GM12878 (cell line): ENCODE measurements around the gene PUS3. TPM values are rescaled to one million over a fixed set of nuclear protein-coding genes. Genes with fewer than 3 reads are reported as not detected.

Experiments
- ATAC-seq: fragments of 200-7000 bp; cut with Tn5 transposase; 3 replicates; pipeline ENCODE4 v1.9.1; 2020; ENCODE audit warnings: mild to moderate bottlenecking, moderate library complexity
- BruUV-seq: library from RNA; stranded (reverse); fragments of 400-500 nt; replicated peaks from 2 replicates; lab custom pipeline; 2021; lab: Mats Ljungman, UMichigan
- CTCF ChIA-PET: fragments of 300-600 bp; sonication (Branson Sonifier 250); formaldehyde crosslinking; extraction: SDS; loops from one replicate; lab custom pipeline; 2021; ENCODE audit warnings: inconsistent platforms; lab: Yijun Ruan, JAX
- POLR2A ChIA-PET: fragments of 350-600 bp; formaldehyde crosslinking; extraction: SDS; loops from one replicate; lab custom pipeline; 2021; ENCODE audit warnings: inconsistent platforms; lab: Charles Lee
- RAD21 ChIA-PET: fragments of 300-600 bp; sonication (Branson Sonifier 250); formaldehyde crosslinking; loops from one replicate; lab custom pipeline; 2023; ENCODE audit warnings: antibody characterized with exemption; ENCODE audit not compliant: unreplicated experiment; lab: Charles Lee
- SMC1A ChIA-PET: fragments of 300-600 bp; sonication (Branson Sonifier 250); formaldehyde crosslinking; loops from one replicate; lab custom pipeline; 2023; ENCODE audit not compliant: unreplicated experiment, uncharacterized antibody; lab: Charles Lee
- DNase-seq: peaks from one replicate; pipeline ENCODE4 v3.0.0-alpha.2; 2011; ENCODE audit warnings: low read depth, low spot score
- FAIRE-seq: peaks from 3 replicates; lab custom pipeline; 2011; peaks lifted over from hg19 to GRCh38; lab: Jason Lieb, UNC
- H2AFZ ChIP-seq: 2 replicates; pipeline ENCODE4 v1.6.0; 2011; ENCODE audit warnings: low read depth, low read length, control low read depth; ENCODE audit not compliant: control insufficient read depth
- H3K27ac ChIP-seq: 2 replicates; pipeline ENCODE4 v1.5.1; 2011; ENCODE audit warnings: control low read depth; ENCODE audit not compliant: control insufficient read depth, insufficient read depth
- H3K27me3 ChIP-seq, 2 experiments: replicated peaks in 1 of 2; 2 replicates each; pipeline versions ENCODE4 v1.6.0 to v1.6.1; 2011; ENCODE audit warnings: low read length in 1 of 2; ENCODE audit not compliant: control insufficient read depth in 2 of 2, insufficient read depth in 2 of 2
- H3K36me3 ChIP-seq, 2 experiments: 2 replicates each; pipeline ENCODE4 v1.5.1; 2011; ENCODE audit warnings: low read length in 1 of 2; ENCODE audit not compliant: control insufficient read depth in 2 of 2, insufficient read depth in 2 of 2
- H3K4me1 ChIP-seq: 2 replicates; pipeline ENCODE4 v1.6.1; 2011; ENCODE audit warnings: mild to moderate bottlenecking, low read length, moderate library complexity, mixed read lengths; ENCODE audit not compliant: control insufficient read depth, insufficient read depth
- H3K4me2 ChIP-seq: 2 replicates; pipeline ENCODE4 v1.6.0; 2011; ENCODE audit warnings: control low read depth; ENCODE audit not compliant: control insufficient read depth, insufficient read depth
- H3K4me3 ChIP-seq: fragments of 200-600 bp; sonication (generic); 2 replicates; pipeline ENCODE4 v1.5.1; 2016
- H3K79me2 ChIP-seq: 2 replicates; pipeline ENCODE4 v1.6.0; 2011; ENCODE audit warnings: low read length; ENCODE audit not compliant: control insufficient read depth, insufficient read depth
- H3K9ac ChIP-seq: 2 replicates; pipeline ENCODE4 v1.8.0; 2011; ENCODE audit warnings: low read length, control low read depth, mixed read lengths; ENCODE audit not compliant: control insufficient read depth, insufficient read depth
- H3K9me3 ChIP-seq: replicated peaks from 3 replicates; pipeline ENCODE4 v1.5.1; 2011; ENCODE audit warnings: mild to moderate bottlenecking, low read length; ENCODE audit not compliant: control insufficient read depth, insufficient read depth
- H4K20me1 ChIP-seq: 2 replicates; pipeline ENCODE4 v1.6.0; 2011; ENCODE audit not compliant: control insufficient read depth, insufficient read depth
- FOS ChIP-seq: IDR thresholded peaks from 3 replicates; pipeline ENCODE4 v1.6.1; 2011; ENCODE audit warnings: borderline replicate concordance; ENCODE audit not compliant: insufficient read length; ENCODE audit errors: extremely low read depth
- NFYA ChIP-seq: IDR thresholded peaks from 2 replicates; pipeline ENCODE4 v1.6.1; 2011; ENCODE audit warnings: low read depth, mild to moderate bottlenecking, low read length, improper control_type of control experiment, borderline replicate concordance
- NFYB ChIP-seq: IDR thresholded peaks from 2 replicates; pipeline ENCODE4 v1.6.1; 2011; ENCODE audit warnings: low read depth, mild to moderate bottlenecking, low read length, improper control_type of control experiment, moderate library complexity; ENCODE audit not compliant: insufficient read depth
- NR2F1 ChIP-seq: fragments of 450-650 bp; conservative IDR thresholded peaks from 2 replicates; pipeline ENCODE4 v1.6.1; 2017; ENCODE audit warnings: mild to moderate bottlenecking
- SMARCA5 ChIP-seq: fragments of 450-650 bp; IDR thresholded peaks from 2 replicates; pipeline ENCODE4 v1.6.1; 2017; ENCODE audit warnings: mild to moderate bottlenecking
- TCF12 ChIP-seq: IDR thresholded peaks from 2 replicates; pipeline ENCODE4 v1.6.1; 2011; ENCODE audit warnings: low read depth, mild to moderate bottlenecking, low read length
- ZNF274 ChIP-seq: IDR thresholded peaks from one replicate; pipeline ENCODE4 v1.8.0; 2011; ENCODE audit not compliant: insufficient read length, insufficient read depth
- WGBS: methylation state at CpG from one replicate; pipeline ENCODE4 v1.1.6; 2016; ENCODE audit warnings: low lambda C conversion rate; ENCODE audit not compliant: insufficient replicate concordance, insufficient coverage; ENCODE audit errors: missing lambda C conversion rate; 5-methylcytosine and 5-hydroxymethylcytosine counted together
- in situ Hi-C: fragments of 300-500 bp; cut with MboI; formaldehyde crosslinking; loops from 9 replicates; pipeline ENCODE4 v1.14.3; 2018; ENCODE audit warnings: mixed read lengths
- intact Hi-C: fragments of 100-400 bp; cut with micrococcal nuclease; formaldehyde crosslinking; loops from one replicate; pipeline ENCODE4 v1.14.2; 2022; ENCODE audit not compliant: unreplicated experiment
- polyA plus RNA-seq, 11 experiments: library from polyadenylated mRNA; depleted of rRNA in 4 of 11; unstranded in 6 of 11; stranded (reverse) in 5 of 11; fragments of >200 nt; fragmentation: Nextera tagmentation in 4 of 11; fragmentation: Illumina TruSeq in 1 of 11; extraction: Ambion mirVana in 4 of 11; extraction: Trizol in 1 of 11; gene quantifications; 1 replicate in 1 of 11; 2 replicates in 10 of 11; pipeline versions ENCODE4 v1.2.1 to v1.2.3, GENCODE V29; 2011 to 2016; ENCODE audit warnings: inconsistent platforms in 2 of 11, missing spikeins in 2 of 11, low read depth in 1 of 11
- total RNA-seq, 4 experiments: library from RNA; depleted of rRNA in 3 of 4; stranded (reverse); fragments of >200 nt in 3 of 4; fragmentation: Illumina TruSeq in 1 of 4; extraction: Trizol in 1 of 4; gene quantifications; 2 replicates each; pipeline versions ENCODE4 v1.2.1 to v1.2.3, GENCODE V29; 2013 to 2021
- TF ChIP-seq, protein P1 (sequence below): fragments of 450-650 bp; IDR thresholded peaks from 2 replicates; pipeline ENCODE4 v1.6.1; 2017; ENCODE audit warnings: mild to moderate bottlenecking, moderate library complexity
- TF ChIP-seq, protein P2 (sequence below): fragments of 450-650 bp; IDR thresholded peaks from 2 replicates; pipeline ENCODE4 v1.6.1; 2017; ENCODE audit warnings: low read depth, mild to moderate bottlenecking, moderate library complexity
- TF ChIP-seq, protein P3 (sequence below): IDR thresholded peaks from 2 replicates; pipeline ENCODE4 v1.6.1; 2012; ENCODE audit warnings: improper control_type of control experiment, low read depth, low read length; ENCODE audit not compliant: insufficient replicate concordance

Gene PUS3
- total and polyA plus RNA-seq, 10 of the 15 experiments (the other 5 are each of a cell fraction or from before 2014, with no cell fraction given), result 10.9 to 22.4 (median 14.3) TPM

DNA sequence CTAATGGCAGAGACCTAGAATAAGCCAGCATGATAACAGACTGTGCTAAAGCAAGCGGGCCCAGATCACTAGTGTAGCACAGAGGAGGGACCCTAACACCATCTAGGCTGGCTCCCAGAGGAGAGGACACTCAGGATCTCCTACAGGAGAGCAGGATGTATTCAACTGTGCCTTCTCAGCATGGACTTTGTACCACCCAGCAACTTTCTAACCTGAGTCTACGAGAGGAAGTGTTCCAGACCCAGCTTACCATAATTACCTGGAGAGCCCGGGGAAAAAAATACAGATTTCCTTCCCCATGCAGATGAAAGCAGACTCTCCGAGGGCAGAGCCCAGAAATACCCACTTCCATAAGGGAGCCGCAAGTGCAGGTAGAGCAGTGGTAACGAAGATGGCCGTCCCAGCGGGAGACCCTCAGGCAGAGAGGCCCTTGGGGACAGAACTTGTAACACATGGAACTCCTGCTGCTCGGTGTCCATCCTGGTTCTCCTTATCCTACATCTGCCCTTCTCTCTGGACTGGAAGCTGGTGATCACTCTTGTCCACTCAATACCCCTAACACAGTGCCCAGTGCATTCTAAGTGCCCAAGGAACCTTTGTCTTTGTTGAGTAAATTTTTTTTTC lies 21.5 kb upstream of the PUS3 start (continued):
- TF ChIP-seq, protein P1, sequence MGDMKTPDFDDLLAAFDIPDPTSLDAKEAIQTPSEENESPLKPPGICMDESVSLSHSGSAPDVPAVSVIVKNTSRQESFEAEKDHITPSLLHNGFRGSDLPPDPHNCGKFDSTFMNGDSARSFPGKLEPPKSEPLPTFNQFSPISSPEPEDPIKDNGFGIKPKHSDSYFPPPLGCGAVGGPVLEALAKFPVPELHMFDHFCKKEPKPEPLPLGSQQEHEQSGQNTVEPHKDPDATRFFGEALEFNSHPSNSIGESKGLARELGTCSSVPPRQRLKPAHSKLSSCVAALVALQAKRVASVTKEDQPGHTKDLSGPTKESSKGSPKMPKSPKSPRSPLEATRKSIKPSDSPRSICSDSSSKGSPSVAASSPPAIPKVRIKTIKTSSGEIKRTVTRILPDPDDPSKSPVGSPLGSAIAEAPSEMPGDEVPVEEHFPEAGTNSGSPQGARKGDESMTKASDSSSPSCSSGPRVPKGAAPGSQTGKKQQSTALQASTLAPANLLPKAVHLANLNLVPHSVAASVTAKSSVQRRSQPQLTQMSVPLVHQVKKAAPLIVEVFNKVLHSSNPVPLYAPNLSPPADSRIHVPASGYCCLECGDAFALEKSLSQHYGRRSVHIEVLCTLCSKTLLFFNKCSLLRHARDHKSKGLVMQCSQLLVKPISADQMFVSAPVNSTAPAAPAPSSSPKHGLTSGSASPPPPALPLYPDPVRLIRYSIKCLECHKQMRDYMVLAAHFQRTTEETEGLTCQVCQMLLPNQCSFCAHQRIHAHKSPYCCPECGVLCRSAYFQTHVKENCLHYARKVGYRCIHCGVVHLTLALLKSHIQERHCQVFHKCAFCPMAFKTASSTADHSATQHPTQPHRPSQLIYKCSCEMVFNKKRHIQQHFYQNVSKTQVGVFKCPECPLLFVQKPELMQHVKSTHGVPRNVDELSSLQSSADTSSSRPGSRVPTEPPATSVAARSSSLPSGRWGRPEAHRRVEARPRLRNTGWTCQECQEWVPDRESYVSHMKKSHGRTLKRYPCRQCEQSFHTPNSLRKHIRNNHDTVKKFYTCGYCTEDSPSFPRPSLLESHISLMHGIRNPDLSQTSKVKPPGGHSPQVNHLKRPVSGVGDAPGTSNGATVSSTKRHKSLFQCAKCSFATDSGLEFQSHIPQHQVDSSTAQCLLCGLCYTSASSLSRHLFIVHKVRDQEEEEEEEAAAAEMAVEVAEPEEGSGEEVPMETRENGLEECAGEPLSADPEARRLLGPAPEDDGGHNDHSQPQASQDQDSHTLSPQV, result no peak
- TF ChIP-seq NFYA (no peak), NFYB (no peak)
- TF ChIP-seq, protein P2, sequence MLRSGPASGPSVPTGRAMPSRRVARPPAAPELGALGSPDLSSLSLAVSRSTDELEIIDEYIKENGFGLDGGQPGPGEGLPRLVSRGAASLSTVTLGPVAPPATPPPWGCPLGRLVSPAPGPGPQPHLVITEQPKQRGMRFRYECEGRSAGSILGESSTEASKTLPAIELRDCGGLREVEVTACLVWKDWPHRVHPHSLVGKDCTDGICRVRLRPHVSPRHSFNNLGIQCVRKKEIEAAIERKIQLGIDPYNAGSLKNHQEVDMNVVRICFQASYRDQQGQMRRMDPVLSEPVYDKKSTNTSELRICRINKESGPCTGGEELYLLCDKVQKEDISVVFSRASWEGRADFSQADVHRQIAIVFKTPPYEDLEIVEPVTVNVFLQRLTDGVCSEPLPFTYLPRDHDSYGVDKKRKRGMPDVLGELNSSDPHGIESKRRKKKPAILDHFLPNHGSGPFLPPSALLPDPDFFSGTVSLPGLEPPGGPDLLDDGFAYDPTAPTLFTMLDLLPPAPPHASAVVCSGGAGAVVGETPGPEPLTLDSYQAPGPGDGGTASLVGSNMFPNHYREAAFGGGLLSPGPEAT, result no peak

DNA sequence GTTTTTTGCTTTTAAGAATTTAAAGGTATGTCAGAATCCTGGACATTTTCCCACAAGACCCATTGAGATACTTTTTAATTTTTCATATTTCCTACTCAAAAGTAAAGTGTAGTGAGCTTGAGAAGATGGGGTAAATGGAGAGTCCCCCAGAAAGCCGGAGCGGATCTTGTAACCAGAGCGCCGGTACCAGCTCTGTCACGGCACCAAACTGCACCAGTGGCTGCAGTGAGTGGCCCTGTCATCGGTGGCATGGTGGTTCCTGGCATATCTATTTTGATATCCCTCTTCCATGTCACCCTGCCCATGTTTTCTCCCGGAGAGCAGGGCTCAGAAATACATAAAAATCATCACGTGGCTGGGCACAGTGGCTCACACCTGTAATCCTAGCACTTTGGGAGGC lies 20.6 kb upstream of the PUS3 start:
- FAIRE-seq (no peak), ATAC-seq (no peak), DNase-seq (no peak)
- no peaks in the 10 kb centered on the region for H3K4me1 ChIP-seq
- H3K4me2 ChIP-seq, result no peak overlapping the region
- H4K20me1 ChIP-seq, result no peaks in the 10 kb centered on the region
- H3K9me3 ChIP-seq, result no peaks in the 10 kb centered on the region
- no peak overlapping the region for H3K9ac ChIP-seq
- ChIA-PET CTCF (interaction anchor here (0.6 to 5.9 kb wide), 12 partner anchors 11 to 557 kb away, joined by 3 to 120 read pairs (median 5); partner anchors contain the start of gene PUS3), SMC1A (interaction anchor here (0.6 to 6.3 kb wide), 6 partner anchors 13 to 271 kb away, joined by 3 to 61 read pairs (median 4); no protein-coding TSS in a partner anchor), RAD21 (interaction anchor here (2.0 to 3.7 kb wide), 2 partner anchors 266 to 270 kb away, joined by 6 to 27 read pairs; no protein-coding TSS in a partner anchor), POLR2A (no interaction called here)
- H3K27me3 ChIP-seq, result no peaks in the 10 kb centered on the region
- BruUV-seq, result no TSS peak
- no peak overlapping the region for H3K27ac ChIP-seq
- H3K4me3 ChIP-seq, result no peak overlapping the region
- intact Hi-C loops (loop anchor here (1.0 to 10.0 kb wide), 4 partner anchors 139 to 391 kb away; partner anchors contain the start of gene CDON), in situ Hi-C loops (loop anchor here (5.0 kb wide), 1 partner anchor 269 kb away; no protein-coding TSS in a partner anchor)
- WGBS, result 67% methylated on average over 8 of the region's 8 CpGs
- no peak overlapping the region for H2AFZ ChIP-seq
- H3K79me2 ChIP-seq, result no peaks in the 10 kb centered on the region
- H3K36me3 ChIP-seq, result no peaks in the 10 kb centered on the region
- no peak for TF ChIP-seq NR2F1
- TF ChIP-seq SMARCA5, result no peak
- TF ChIP-seq FOS, result no peak
- TF ChIP-seq, protein P3, sequence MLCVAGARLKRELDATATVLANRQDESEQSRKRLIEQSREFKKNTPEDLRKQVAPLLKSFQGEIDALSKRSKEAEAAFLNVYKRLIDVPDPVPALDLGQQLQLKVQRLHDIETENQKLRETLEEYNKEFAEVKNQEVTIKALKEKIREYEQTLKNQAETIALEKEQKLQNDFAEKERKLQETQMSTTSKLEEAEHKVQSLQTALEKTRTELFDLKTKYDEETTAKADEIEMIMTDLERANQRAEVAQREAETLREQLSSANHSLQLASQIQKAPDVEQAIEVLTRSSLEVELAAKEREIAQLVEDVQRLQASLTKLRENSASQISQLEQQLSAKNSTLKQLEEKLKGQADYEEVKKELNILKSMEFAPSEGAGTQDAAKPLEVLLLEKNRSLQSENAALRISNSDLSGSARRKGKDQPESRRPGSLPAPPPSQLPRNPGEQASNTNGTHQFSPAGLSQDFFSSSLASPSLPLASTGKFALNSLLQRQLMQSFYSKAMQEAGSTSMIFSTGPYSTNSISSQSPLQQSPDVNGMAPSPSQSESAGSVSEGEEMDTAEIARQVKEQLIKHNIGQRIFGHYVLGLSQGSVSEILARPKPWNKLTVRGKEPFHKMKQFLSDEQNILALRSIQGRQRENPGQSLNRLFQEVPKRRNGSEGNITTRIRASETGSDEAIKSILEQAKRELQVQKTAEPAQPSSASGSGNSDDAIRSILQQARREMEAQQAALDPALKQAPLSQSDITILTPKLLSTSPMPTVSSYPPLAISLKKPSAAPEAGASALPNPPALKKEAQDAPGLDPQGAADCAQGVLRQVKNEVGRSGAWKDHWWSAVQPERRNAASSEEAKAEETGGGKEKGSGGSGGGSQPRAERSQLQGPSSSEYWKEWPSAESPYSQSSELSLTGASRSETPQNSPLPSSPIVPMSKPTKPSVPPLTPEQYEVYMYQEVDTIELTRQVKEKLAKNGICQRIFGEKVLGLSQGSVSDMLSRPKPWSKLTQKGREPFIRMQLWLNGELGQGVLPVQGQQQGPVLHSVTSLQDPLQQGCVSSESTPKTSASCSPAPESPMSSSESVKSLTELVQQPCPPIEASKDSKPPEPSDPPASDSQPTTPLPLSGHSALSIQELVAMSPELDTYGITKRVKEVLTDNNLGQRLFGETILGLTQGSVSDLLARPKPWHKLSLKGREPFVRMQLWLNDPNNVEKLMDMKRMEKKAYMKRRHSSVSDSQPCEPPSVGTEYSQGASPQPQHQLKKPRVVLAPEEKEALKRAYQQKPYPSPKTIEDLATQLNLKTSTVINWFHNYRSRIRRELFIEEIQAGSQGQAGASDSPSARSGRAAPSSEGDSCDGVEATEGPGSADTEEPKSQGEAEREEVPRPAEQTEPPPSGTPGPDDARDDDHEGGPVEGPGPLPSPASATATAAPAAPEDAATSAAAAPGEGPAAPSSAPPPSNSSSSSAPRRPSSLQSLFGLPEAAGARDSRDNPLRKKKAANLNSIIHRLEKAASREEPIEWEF, result no peak
- no peak for TF ChIP-seq TCF12
- no peak for TF ChIP-seq ZNF274
